ENCODE results near the gene PDE8A.

The PDE8A gene

GRCh38 chr15:85047271-85047948 lies 65.8 kb downstream of the PDE8A start:
- peak; percentile 75 for DNase-seq (ENCODE audit: low read depth)
- no peak overlapping the region; the same call in 1 of the 2 replicates for H3K4me3 ChIP-seq (ENCODE audit: control insufficient read depth, low read depth, low read length)
- TF ChIP-seq CTCF (IDR thresholded peaks at IDR 0.05; ENCODE audit: control insufficient read depth, insufficient read depth, low read depth, low read length, missing control alignments) = no peak

- no peak for TF ChIP-seq CTCF (IDR thresholded peaks at IDR 0.05; ENCODE audit: control insufficient read depth, insufficient read depth, low read depth, low read length, missing control alignments)
- H3K4me3 ChIP-seq (ENCODE audit: control insufficient read depth, low read depth, low read length) = no peak overlapping the region
- DNase-seq (ENCODE audit: low read depth) = no peak
These were observed 66.8 kb downstream of the PDE8A start for GRCh38 chr15:85048430-85048829.

- H3K4me3 ChIP-seq (ENCODE audit: control insufficient read depth, low read depth, low read length) = no peak overlapping the region
- TF ChIP-seq CTCF (IDR thresholded peaks at IDR 0.05; ENCODE audit: control insufficient read depth, insufficient read depth, low read depth, low read length, missing control alignments) = no peak
- no peak for DNase-seq (ENCODE audit: low read depth)
These were observed 68.1 kb downstream of the PDE8A start for GRCh38 chr15:85049805-85050204.

- no peak for DNase-seq (ENCODE audit: low read depth)
- no peak overlapping the region for H3K4me3 ChIP-seq (ENCODE audit: control insufficient read depth, low read depth, low read length)
- no peak for TF ChIP-seq CTCF (IDR thresholded peaks at IDR 0.05; ENCODE audit: control insufficient read depth, insufficient read depth, low read depth, low read length, missing control alignments)
These were observed 78.1 kb downstream of the PDE8A start for GRCh38 chr15:85059734-85060133.

GRCh38 chr15:85062560-85062959 lies 80.9 kb downstream of the PDE8A start:
- no peak for DNase-seq (ENCODE audit: low read depth)
- TF ChIP-seq CTCF (IDR thresholded peaks at IDR 0.05; ENCODE audit: control insufficient read depth, insufficient read depth, low read depth, low read length, missing control alignments) = no peak
- H3K4me3 ChIP-seq (ENCODE audit: control insufficient read depth, low read depth, low read length) = no peak overlapping the region

GRCh38 chr15:85063088-85063487 lies 81.4 kb downstream of the PDE8A start:
- no peak overlapping the region for H3K4me3 ChIP-seq (ENCODE audit: control insufficient read depth, low read depth, low read length)
- no peak for TF ChIP-seq CTCF (IDR thresholded peaks at IDR 0.05; ENCODE audit: control insufficient read depth, insufficient read depth, low read depth, low read length, missing control alignments)
- no peak for DNase-seq (ENCODE audit: low read depth)

All from AG09309 (cell line).